ENCODE results near the gene EEIG1. TPM values are rescaled to one million over a fixed set of nuclear protein-coding genes. Genes with fewer than 3 reads are reported as not detected.

EEIG1 gene
- total and polyA plus RNA-seq, 4 donors, result 15.2 to 96.3 (median 49.5) TPM

DNA sequence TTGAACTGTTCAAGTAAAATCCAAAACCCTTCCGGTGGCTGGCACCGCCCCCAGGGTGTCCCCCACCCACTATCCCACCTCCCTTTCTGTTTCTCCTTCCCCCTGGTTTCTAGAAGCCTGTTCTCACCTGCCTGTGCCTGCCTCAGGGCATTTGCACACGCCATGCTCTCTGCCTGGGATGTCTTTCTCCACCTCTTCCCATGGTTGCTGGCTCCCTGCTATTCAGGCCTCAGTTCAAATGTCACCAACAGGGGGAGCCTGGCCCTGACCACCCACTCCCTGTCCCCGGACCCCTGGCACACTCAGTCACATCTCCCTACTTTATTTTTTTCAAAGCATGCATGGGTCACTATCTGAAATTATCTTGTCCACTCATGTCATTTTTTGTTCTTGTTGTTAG lies 39.9 kb upstream of the EEIG1 start:
- DNase-seq (ENCODE audit: low read depth in 4 of 6, low spot score in 6 of 6), result no peak
- Histone ChIP-seq H3K36me3 (ENCODE audit: control insufficient read depth, insufficient read depth, low read length) (no peaks in the 10 kb centered on the region), H3K9me3 (ENCODE audit: control insufficient read depth, insufficient read depth, low read length) (no peaks in the 10 kb centered on the region), H3K4me3 (ENCODE audit: low read depth, low read length) (no peak overlapping the region), H3K27ac (ENCODE audit: low read depth, low read length) (no peak overlapping the region), H3K4me1 (ENCODE audit: control insufficient read depth, insufficient read depth, low read length) (no peaks in the 10 kb centered on the region), H3K27me3 (ENCODE audit: control insufficient read depth, insufficient read depth, low read length) (no peaks in the 10 kb centered on the region)
- 88% methylated on average over 3 of the region's 4 CpGs for WGBS (ENCODE audit: insufficient coverage)

GRCh38 chr9:128015696-128016095 lies 34.9 kb upstream of the EEIG1 start:
- Histone ChIP-seq H3K27ac (ENCODE audit: low read depth, low read length) (no peak overlapping the region), H3K4me1 (ENCODE audit: control insufficient read depth, insufficient read depth, low read length) (peaks cover 4% of the 10 kb centered on the region), H3K27me3 (ENCODE audit: control insufficient read depth, insufficient read depth, low read length) (no peaks in the 10 kb centered on the region), H3K9me3 (ENCODE audit: control insufficient read depth, insufficient read depth, low read length) (no peaks in the 10 kb centered on the region), H3K36me3 (ENCODE audit: control insufficient read depth, insufficient read depth, low read length) (no peaks in the 10 kb centered on the region), H3K4me3 (ENCODE audit: low read depth, low read length) (no peak overlapping the region)
- WGBS (ENCODE audit: insufficient coverage), result 86% methylated on average over 5 of the region's 5 CpGs
- DNase-seq (ENCODE audit: low read depth in 4 of 6, low spot score in 6 of 6), result no peak

- no peak for DNase-seq (ENCODE audit: low read depth in 4 of 6, low spot score in 6 of 6)
- H3K4me1 ChIP-seq (ENCODE audit: control insufficient read depth, insufficient read depth, low read length), result peaks cover 10% of the 10 kb centered on the region
- no peaks in the 10 kb centered on the region for H3K9me3 ChIP-seq (ENCODE audit: control insufficient read depth, insufficient read depth, low read length)
- H3K36me3 ChIP-seq (ENCODE audit: control insufficient read depth, insufficient read depth, low read length), result no peaks in the 10 kb centered on the region
- H3K27me3 ChIP-seq (ENCODE audit: control insufficient read depth, insufficient read depth, low read length), result no peaks in the 10 kb centered on the region
- WGBS (ENCODE audit: insufficient coverage), result 33% methylated on average over 7 of the region's 12 CpGs
- H3K4me3 ChIP-seq (ENCODE audit: low read depth, low read length), result no peak overlapping the region
- H3K27ac ChIP-seq (ENCODE audit: low read depth, low read length), result peak overlapping the region; percentile 6
These were observed 30.5 kb upstream of the EEIG1 start for GRCh38 chr9:128011071-128011817.

- no peak for DNase-seq (ENCODE audit: low read depth in 4 of 6, low spot score in 6 of 6)
- H3K4me3 ChIP-seq (ENCODE audit: low read depth, low read length), result no peak overlapping the region
- peaks cover 16% of the 10 kb centered on the region for H3K4me1 ChIP-seq (ENCODE audit: control insufficient read depth, insufficient read depth, low read length)
- H3K36me3 ChIP-seq (ENCODE audit: control insufficient read depth, insufficient read depth, low read length), result no peaks in the 10 kb centered on the region
- no peaks in the 10 kb centered on the region for H3K9me3 ChIP-seq (ENCODE audit: control insufficient read depth, insufficient read depth, low read length)
- 92% methylated on average over 9 of the region's 9 CpGs for WGBS (ENCODE audit: insufficient coverage)
- H3K27me3 ChIP-seq (ENCODE audit: control insufficient read depth, insufficient read depth, low read length), result no peaks in the 10 kb centered on the region
- H3K27ac ChIP-seq (ENCODE audit: low read depth, low read length), result no peak overlapping the region
These were observed 28.9 kb upstream of the EEIG1 start for GRCh38 chr9:128009639-128010038.

DNA sequence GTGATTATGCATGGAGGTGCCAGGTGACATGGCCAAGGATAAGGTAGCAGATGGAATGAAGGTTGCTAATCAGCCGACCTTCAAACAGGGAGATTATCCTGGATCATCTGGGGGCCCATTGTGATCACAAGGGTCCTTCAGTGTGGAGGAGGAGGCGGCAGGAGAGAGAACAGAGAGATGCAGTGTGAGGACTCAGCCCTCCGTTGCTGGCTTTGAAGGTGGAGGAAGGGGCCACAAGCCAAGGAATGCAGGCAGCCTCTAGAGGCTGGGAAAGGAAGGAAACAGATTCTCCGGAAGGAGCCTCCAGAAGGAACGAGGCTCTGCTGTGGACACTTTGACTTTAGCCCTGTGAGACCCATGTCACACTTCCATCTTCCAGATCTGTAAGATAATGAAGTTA lies 27.4 kb upstream of the EEIG1 start:
- peaks cover 16% of the 10 kb centered on the region for H3K4me1 ChIP-seq (ENCODE audit: control insufficient read depth, insufficient read depth, low read length)
- H3K9me3 ChIP-seq (ENCODE audit: control insufficient read depth, insufficient read depth, low read length), result no peaks in the 10 kb centered on the region
- DNase-seq (ENCODE audit: low read depth in 4 of 6, low spot score in 6 of 6), result no peak
- no peaks in the 10 kb centered on the region for H3K36me3 ChIP-seq (ENCODE audit: control insufficient read depth, insufficient read depth, low read length)
- WGBS (ENCODE audit: insufficient coverage), result 86% methylated on average over 3 of the region's 5 CpGs
- H3K27ac ChIP-seq (ENCODE audit: low read depth, low read length), result no peak overlapping the region
- H3K27me3 ChIP-seq (ENCODE audit: control insufficient read depth, insufficient read depth, low read length), result no peaks in the 10 kb centered on the region
- no peak overlapping the region for H3K4me3 ChIP-seq (ENCODE audit: low read depth, low read length)

- Histone ChIP-seq H3K36me3 (ENCODE audit: control insufficient read depth, insufficient read depth, low read length) (no peaks in the 10 kb centered on the region), H3K4me1 (ENCODE audit: control insufficient read depth, insufficient read depth, low read length) (peaks cover 16% of the 10 kb centered on the region), H3K27me3 (ENCODE audit: control insufficient read depth, insufficient read depth, low read length) (no peaks in the 10 kb centered on the region), H3K27ac (ENCODE audit: low read depth, low read length) (no peak overlapping the region), H3K4me3 (ENCODE audit: low read depth, low read length) (no peak overlapping the region), H3K9me3 (ENCODE audit: control insufficient read depth, insufficient read depth, low read length) (no peaks in the 10 kb centered on the region)
- WGBS (ENCODE audit: insufficient coverage), result 61% methylated on average over 2 of the region's 10 CpGs
- peak in 3 of 6 donors; percentile 10 to 64 (median 26) for DNase-seq (ENCODE audit: low read depth in 4 of 6, low spot score in 6 of 6)
These were observed 26.9 kb upstream of the EEIG1 start for GRCh38 chr9:128007566-128008138.

DNA sequence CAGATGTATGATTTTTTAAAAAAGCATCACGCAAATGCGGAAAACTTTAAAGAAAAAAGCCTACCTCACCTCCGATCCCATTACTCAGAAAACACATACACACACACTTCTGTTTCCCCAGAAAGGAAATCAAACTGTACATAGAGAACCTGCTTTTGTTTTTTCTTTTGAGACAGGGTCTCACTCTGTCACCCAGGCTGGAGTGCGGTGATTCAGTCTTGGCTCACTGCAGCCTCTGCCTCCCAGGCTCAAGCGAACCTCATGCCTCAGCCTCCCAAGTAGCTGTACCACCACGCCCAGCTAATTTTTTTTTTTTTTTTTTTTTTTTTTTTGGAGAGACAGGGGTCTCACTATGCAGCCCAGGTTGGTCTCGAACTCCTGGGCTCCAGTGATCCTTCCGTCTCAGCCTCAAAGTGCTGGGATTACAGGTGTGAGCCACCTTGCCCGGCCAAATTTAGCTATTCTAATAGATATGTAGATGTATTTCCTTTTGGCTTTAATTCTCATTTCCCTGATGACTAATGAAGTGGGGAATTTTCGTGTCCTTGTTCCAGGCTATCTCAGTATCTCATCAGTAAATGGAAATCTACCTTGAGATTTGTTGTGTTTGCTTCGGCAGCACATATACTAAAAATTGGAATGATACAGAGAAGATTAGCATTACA lies 25.7 kb upstream of the EEIG1 start:
- Histone ChIP-seq H3K4me3 (ENCODE audit: low read depth, low read length) (no peak overlapping the region), H3K27me3 (ENCODE audit: control insufficient read depth, insufficient read depth, low read length) (no peaks in the 10 kb centered on the region), H3K4me1 (ENCODE audit: control insufficient read depth, insufficient read depth, low read length) (peaks cover 16% of the 10 kb centered on the region), H3K27ac (ENCODE audit: low read depth, low read length) (no peak overlapping the region), H3K9me3 (ENCODE audit: control insufficient read depth, insufficient read depth, low read length) (no peaks in the 10 kb centered on the region), H3K36me3 (ENCODE audit: control insufficient read depth, insufficient read depth, low read length) (no peaks in the 10 kb centered on the region)
- 90% methylated on average over 2 of the region's 11 CpGs for WGBS (ENCODE audit: insufficient coverage)
- no peak for DNase-seq (ENCODE audit: low read depth in 4 of 6, low spot score in 6 of 6)

GRCh38 chr9:128005923-128006322 lies 25.1 kb upstream of the EEIG1 start:
- Histone ChIP-seq H3K36me3 (ENCODE audit: control insufficient read depth, insufficient read depth, low read length) (no peaks in the 10 kb centered on the region), H3K9me3 (ENCODE audit: control insufficient read depth, insufficient read depth, low read length) (no peaks in the 10 kb centered on the region), H3K27ac (ENCODE audit: low read depth, low read length) (no peak overlapping the region), H3K4me1 (ENCODE audit: control insufficient read depth, insufficient read depth, low read length) (peaks cover 12% of the 10 kb centered on the region), H3K4me3 (ENCODE audit: low read depth, low read length) (no peak overlapping the region), H3K27me3 (ENCODE audit: control insufficient read depth, insufficient read depth, low read length) (no peaks in the 10 kb centered on the region)
- 32% methylated on average over 9 of the region's 12 CpGs for WGBS (ENCODE audit: insufficient coverage)
- peak in 2 of 6 donors; percentile 23 to 41 for DNase-seq (ENCODE audit: low read depth in 4 of 6, low spot score in 6 of 6)

- no peak overlapping the region for H3K27ac ChIP-seq (ENCODE audit: low read depth, low read length)
- no peaks in the 10 kb centered on the region for H3K36me3 ChIP-seq (ENCODE audit: control insufficient read depth, insufficient read depth, low read length)
These were observed 23.3 kb upstream of the EEIG1 start for GRCh38 chr9:128003966-128004604.

More at GRCh38 chr9:128003966-128004604, 23.3 kb upstream of the EEIG1 start:
- Histone ChIP-seq H3K9me3 (ENCODE audit: control insufficient read depth, insufficient read depth, low read length) (no peaks in the 10 kb centered on the region), H3K27me3 (ENCODE audit: control insufficient read depth, insufficient read depth, low read length) (no peaks in the 10 kb centered on the region), H3K4me3 (ENCODE audit: low read depth, low read length) (no peak overlapping the region), H3K4me1 (ENCODE audit: control insufficient read depth, insufficient read depth, low read length) (peaks cover 12% of the 10 kb centered on the region)
- no peak for DNase-seq (ENCODE audit: low read depth in 4 of 6, low spot score in 6 of 6)
- 89% methylated on average over 7 of the region's 11 CpGs for WGBS (ENCODE audit: insufficient coverage)
